K562 (cell line): ENCODE data around the gene RXYLT1. TPM values are rescaled to one million over a fixed set of nuclear protein-coding genes. Genes with fewer than 3 reads are reported as not detected.

ENCODE experiments used
- ATF1 ChIP-seq, 2 experiments: fragments of 450-650 bp in 1 of 2; IDR thresholded peaks; 2 replicates each; pipeline ENCODE4 v1.6.1; 2016; ENCODE audit warnings: missing compliant biosample characterization in 1 of 2, missing genetic modification characterization in 1 of 2
- CXXC5 ChIP-seq: fragments of 250-450 bp; sonication (Bioruptor Pico); IDR thresholded peaks from 2 replicates; pipeline ENCODE4 v1.8.0; 2022; ENCODE audit warnings: inconsistent platforms, mild to moderate bottlenecking, moderate library complexity
- ERF ChIP-seq: fragments of 450-650 bp; formaldehyde crosslinking; IDR thresholded peaks from 2 replicates; pipeline ENCODE4 v1.4.0; 2020; ENCODE audit warnings: mild to moderate bottlenecking, mixed read lengths
- L3MBTL2 ChIP-seq: fragments of 450-650 bp; IDR thresholded peaks from 2 replicates; pipeline ENCODE4 v1.6.1; 2016; ENCODE audit warnings: mild to moderate bottlenecking, moderate library complexity
- MAFK ChIP-seq: IDR thresholded peaks from 2 replicates; pipeline ENCODE4 v1.6.1; 2011; ENCODE audit warnings: low read length, improper control_type of control experiment
- MITF ChIP-seq: IDR thresholded peaks from 2 replicates; pipeline ENCODE4 v1.6.1; 2014; ENCODE audit warnings: antibody characterized with exemption
- NR2C2 ChIP-seq, 2 experiments: fragments of 200-800 bp in 1 of 2; sonication (Bioruptor generic) in 1 of 2; sonication (generic) in 1 of 2; formaldehyde crosslinking in 1 of 2; IDR thresholded peaks; 2 replicates each; pipeline versions ENCODE4 v1.6.1 to v1.8.0; 2016 to 2022; ENCODE audit warnings: mild to moderate bottlenecking in 1 of 2, missing compliant biosample characterization in 1 of 2, missing genetic modification characterization in 1 of 2, missing genetic modification reagents in 1 of 2
- RBM34 ChIP-seq: fragments of 200-400 bp; formaldehyde crosslinking; IDR thresholded peaks from 2 replicates; pipeline ENCODE4 v1.6.1; 2018; ENCODE audit warnings: low read length, borderline replicate concordance; ENCODE audit not compliant: insufficient read depth
- REST ChIP-seq, 2 experiments: fragments of 450-650 bp; formaldehyde crosslinking in 1 of 2; IDR thresholded peaks; 2 replicates each; pipeline versions ENCODE4 v1.4.0 to v1.6.1; 2014 to 2020; ENCODE audit warnings: mild to moderate bottlenecking in 2 of 2, borderline replicate concordance in 1 of 2, low read depth in 1 of 2
- SMAD4 ChIP-seq: fragments of 250-450 bp; sonication (Bioruptor Pico); conservative IDR thresholded peaks from 2 replicates; pipeline ENCODE4 v1.8.0; 2021; ENCODE audit warnings: inconsistent platforms, mild to moderate bottlenecking, moderate library complexity
- STAG1 ChIP-seq: sonication (generic); formaldehyde crosslinking; IDR thresholded peaks from 2 replicates; pipeline ENCODE4 v1.5.0; 2020; ENCODE audit warnings: missing genetic modification reagents, borderline replicate concordance
- TAL1 ChIP-seq: fragments of 450-650 bp; IDR thresholded peaks from 2 replicates; pipeline ENCODE4 v1.6.1; 2016; ENCODE audit warnings: mild to moderate bottlenecking
- TARDBP ChIP-seq: fragments of 450-650 bp; IDR thresholded peaks from 2 replicates; pipeline ENCODE4 v1.6.1; 2016
- TBL1XR1 ChIP-seq, 2 experiments: IDR thresholded peaks; 2 replicates each; pipeline ENCODE4 v1.6.1; 2012; ENCODE audit warnings: improper control_type of control experiment in 2 of 2, low read length in 2 of 2, mild to moderate bottlenecking in 1 of 2
- ZBTB7A ChIP-seq: IDR thresholded peaks from 2 replicates; pipeline ENCODE4 v1.6.1; 2011; ENCODE audit warnings: low read depth, mild to moderate bottlenecking, low read length, moderate library complexity, borderline replicate concordance; ENCODE audit not compliant: control insufficient read depth
- ZFP30 ChIP-seq: fragments of 250-450 bp; sonication (Bioruptor Pico); IDR thresholded peaks from 2 replicates; pipeline ENCODE4 v1.8.0; 2022; ENCODE audit warnings: moderate library complexity, mild to moderate bottlenecking, inconsistent platforms, borderline replicate concordance
- ZFX ChIP-seq: sonication (generic); formaldehyde crosslinking; IDR thresholded peaks from 2 replicates; pipeline ENCODE4 v1.8.0; 2022; ENCODE audit warnings: mild to moderate bottlenecking, missing genetic modification reagents, moderate library complexity
- polyA plus RNA-seq, 8 experiments: library from polyadenylated mRNA; depleted of rRNA in 4 of 8; stranded (reverse) in 5 of 8; unstranded in 3 of 8; fragments of >200 nt; fragmentation: Nextera tagmentation in 2 of 8; fragmentation: Illumina TruSeq in 1 of 8; extraction: Ambion mirVana in 2 of 8; extraction: Trizol in 1 of 8; gene quantifications; 2 replicates each; pipeline versions ENCODE4 v1.2.1 to v1.2.3, GENCODE V29; 2011 to 2014; ENCODE audit warnings: inconsistent platforms in 1 of 8, missing spikeins in 1 of 8
- total RNA-seq, 7 experiments: library from RNA; depleted of rRNA in 6 of 7; stranded (reverse); fragments of >200 nt in 6 of 7; fragmentation: Illumina TruSeq in 2 of 7; extraction: Trizol in 2 of 7; gene quantifications; 2 replicates each; pipeline versions ENCODE4 v1.2.1 to v1.2.3, GENCODE V29; 2011 to 2021; ENCODE audit warnings: low replicate concordance in 1 of 7

RXYLT1 gene
- total and polyA plus RNA-seq, 9 of the 15 experiments (the other 6 are each of a cell fraction or from before 2014, with no cell fraction given): 6.7 to 26.5 (median 20.9) TPM

- TF ChIP-seq TARDBP: no peak
- peak; percentile 84 for TF ChIP-seq L3MBTL2
- peak; percentile 80 for TF ChIP-seq CXXC5 (CRISPR knock-in tag)
- no peak for TF ChIP-seq MITF
- peak; percentile 84 for TF ChIP-seq STAG1
- no peak for TF ChIP-seq ZFX
- no peak for TF ChIP-seq TBL1XR1 (IDR thresholded peaks at IDR 0.05; ENCODE audit: low read length in 2 of 2)
- TF ChIP-seq NR2C2 (CRISPR knock-in tag; IDR thresholded peaks at IDR 0.05): no peak
- TF ChIP-seq NR2C2 (tag; IDR thresholded peaks at IDR 0.05): no peak
- TF ChIP-seq TAL1: no peak
- no peak for TF ChIP-seq RBM34
- 0 out of 2 replicates have a peak, but pooled peaks have one; percentile 15 for TF ChIP-seq ATF1 (CRISPR knock-in tag; IDR thresholded peaks at IDR 0.05)
- TF ChIP-seq ATF1 (tag; IDR thresholded peaks at IDR 0.05): peak; percentile 66
- no peak for TF ChIP-seq ERF
- TF ChIP-seq SMAD4 (CRISPR knock-in tag): 0 out of 2 replicates have a peak, but pooled peaks have one; percentile 26
- TF ChIP-seq MAFK: no peak
- TF ChIP-seq ZFP30 (CRISPR knock-in tag): no peak
- TF ChIP-seq REST (IDR thresholded peaks at IDR 0.05; ENCODE audit: borderline replicate concordance): peak; percentile 62; the same call in 1 of the 2 replicates
- no peak for TF ChIP-seq REST (CRISPR knock-in tag; IDR thresholded peaks at IDR 0.05; ENCODE audit: low read depth)
- 0 out of 2 replicates have a peak, but pooled peaks have one; percentile 21 for TF ChIP-seq ZBTB7A
Observed at GRCh38 chr12:63843721-63844390, 64.1 kb downstream of the RXYLT1 start (continued).
